Stimulated activated CD4-positive, alpha-beta T cell treated with anti-CD3 and anti-CD28 coated beads, Interleukin-4, amount 100 ng/mL, for 1 hour (primary cell): Measurements from ENCODE around the gene WBP1.
"Not testable (repeated sequence)": the region's sequence is repeated elsewhere in the genome, so short reads cannot be mapped to it uniquely, and the experiment has no call there.

Source experiments
- DNase-seq: peaks from one replicate; pipeline ENCODE4 v3.0.0-alpha.2; 2020

WBP1 gene

DNA sequence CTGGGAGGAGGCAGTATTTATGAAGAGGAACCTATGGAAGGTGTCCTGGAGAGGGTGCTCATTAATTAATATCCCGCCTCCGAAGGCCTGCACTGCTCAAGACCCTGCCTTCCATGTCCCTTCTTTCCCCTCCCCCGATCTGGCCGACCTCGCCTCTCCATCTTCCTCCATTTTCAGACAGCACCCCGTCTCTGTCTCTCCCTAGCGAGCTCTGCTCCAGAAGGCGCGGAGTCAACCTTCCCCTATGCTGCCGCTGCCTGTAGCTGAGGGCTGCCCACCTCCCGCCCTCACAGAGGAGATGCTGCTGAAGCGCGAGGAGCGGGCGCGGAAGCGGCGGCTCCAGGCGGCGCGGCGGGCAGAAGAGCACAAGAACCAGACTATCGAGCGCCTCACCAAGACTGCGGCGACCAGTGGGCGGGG is 1.1 kb upstream of the WBP1 start:
- DNase-seq = no peak

DNA sequence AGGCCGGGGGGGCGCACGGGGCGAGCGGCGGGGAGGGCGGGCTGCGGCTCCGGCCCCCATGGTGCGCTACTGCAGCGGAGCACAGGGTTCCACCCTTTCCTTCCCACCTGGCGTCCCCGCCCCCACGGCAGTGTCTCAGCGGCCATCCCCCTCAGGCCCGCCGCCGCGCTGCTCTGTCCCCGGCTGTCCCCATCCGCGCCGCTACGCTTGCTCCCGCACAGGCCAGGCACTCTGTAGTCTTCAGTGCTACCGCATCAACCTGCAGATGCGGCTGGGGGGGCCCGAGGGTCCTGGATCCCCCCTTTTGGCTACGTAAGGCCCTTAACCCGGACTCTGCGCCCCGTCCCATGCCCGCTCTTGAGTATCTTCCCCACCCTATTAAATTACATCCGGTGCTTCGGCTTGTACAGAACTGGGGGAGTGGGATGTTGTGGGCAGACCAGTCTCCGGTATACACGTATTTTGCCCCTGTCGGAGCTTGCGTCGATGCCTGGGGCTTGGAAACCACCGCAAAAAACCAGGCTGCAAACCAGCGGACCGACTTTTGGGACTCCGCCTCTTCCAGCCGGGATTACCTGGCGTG is 598 bp upstream of the WBP1 start:
- peak; percentile 85 for DNase-seq

DNA sequence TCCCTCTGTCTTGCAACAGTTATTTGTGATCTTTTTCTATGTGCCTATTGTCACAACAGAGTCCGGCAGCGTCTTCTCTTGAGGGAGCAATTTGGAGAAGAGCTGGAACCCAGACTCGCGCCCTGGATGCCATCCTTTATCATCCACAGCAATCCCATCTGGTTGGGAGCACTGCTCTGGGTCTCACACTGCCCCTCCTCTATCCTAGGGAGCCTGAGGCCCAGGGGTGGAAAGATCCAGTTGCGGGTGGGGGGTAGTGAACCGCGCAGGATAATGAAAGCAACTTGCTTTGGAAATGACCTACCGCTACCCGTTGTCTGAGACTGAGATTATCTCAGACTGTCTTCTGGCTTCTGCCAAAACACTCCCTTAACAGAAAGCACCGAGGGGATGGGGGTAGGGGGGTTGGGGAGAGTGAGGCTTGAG is 713 bp downstream of the WBP1 start:
- no peak for DNase-seq

- not testable (repeated sequence) for DNase-seq
Measured at GRCh38 chr2:74459503-74460118, 1.4 kb downstream of the WBP1 start.

- DNase-seq = not testable (repeated sequence)
Measured at GRCh38 chr2:74460187-74460586, 1.9 kb downstream of the WBP1 start.

- no peak for DNase-seq
Measured at GRCh38 chr2:74461187-74462053, 3.2 kb downstream of the WBP1 start.

DNA sequence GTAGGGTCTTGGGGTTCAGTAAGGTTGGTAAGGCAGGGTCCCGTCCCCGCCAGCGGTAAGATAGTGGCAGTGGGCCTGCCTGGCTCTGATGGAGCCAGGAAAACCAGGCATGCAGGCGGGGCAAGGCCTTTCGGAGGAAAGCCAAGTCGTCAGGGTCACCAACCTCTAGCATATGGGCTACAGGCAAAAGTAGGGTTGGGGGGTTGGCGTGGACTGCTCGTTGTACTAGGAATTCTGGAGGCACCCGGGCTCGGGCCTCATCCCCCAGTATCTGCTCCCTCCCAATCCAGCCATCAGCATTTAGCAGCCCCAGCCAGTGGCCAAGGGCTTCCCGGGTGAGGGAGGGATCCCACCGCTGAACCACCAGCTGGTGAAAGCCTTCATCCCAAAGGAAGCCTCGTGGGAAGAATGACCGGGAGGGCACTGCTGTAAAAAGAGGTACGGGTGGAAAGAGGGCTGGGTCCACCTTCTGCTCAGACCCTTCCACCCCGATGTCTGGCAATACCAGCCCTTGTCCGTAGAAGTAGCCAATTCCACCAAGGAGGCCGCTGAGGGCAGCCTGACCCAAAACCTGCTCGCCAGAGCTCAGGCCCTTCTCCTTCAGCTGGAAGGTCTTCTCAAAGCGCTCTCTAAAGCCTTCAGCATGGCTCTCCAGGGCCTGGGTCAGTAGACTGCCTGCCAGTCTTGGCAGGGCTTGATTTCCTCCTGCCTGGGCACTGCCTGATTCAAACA is 4.0 kb downstream of the WBP1 start:
- no peak for DNase-seq

- no peak for DNase-seq
Measured at GRCh38 chr2:74462786-74463105, 4.5 kb downstream of the WBP1 start.

- no peak for DNase-seq
Measured at GRCh38 chr2:74464406-74464805, 6.2 kb downstream of the WBP1 start.

GRCh38 chr2:74470742-74471141 is 12.5 kb downstream of the WBP1 start:
- not testable (repeated sequence) for DNase-seq

DNA sequence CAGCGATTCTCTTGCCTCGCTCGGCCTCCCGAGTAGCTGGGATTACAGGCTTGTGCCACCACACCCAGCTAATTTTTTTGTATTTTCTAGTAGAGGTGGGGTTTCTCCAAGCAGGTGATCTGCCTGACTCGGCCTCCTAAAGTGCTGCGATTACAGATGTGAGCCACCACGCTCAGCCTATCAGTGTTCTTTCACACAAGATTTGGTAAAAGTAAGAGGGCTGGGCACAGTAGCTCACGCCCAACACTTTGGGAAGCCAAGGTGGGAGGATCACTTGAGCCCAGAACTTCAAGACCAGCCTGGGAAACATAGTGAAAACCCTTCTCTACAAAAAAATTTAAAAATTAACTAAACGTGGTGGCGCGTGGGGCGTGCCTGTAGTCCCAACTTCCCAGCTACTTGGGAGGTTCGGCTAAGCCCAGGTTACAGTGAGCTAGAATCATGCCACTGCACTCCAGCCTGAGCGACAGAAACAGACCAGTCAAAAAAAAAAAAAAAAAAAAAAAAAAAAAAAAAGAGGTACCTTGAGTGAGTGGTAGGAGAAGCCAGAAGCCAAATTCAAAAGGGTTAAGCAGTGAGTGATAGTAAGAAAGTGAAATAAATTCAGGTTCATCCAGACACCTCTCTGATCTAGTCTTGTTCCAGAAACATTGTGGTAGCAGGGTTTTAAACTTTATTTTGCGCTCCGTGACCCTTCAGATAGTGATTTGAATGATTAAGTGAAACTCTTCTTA is 13.3 kb downstream of the WBP1 start:
- DNase-seq = no peak

GRCh38 chr2:74472086-74472944 is 14.1 kb downstream of the WBP1 start, which contains the start of gene MRPL53:
Gene MRPL53 (minus strand): TSS chr2:74472680. CDS start chr2:74472660, 20 bp downstream.
- peak; percentile 98 for DNase-seq

DNA sequence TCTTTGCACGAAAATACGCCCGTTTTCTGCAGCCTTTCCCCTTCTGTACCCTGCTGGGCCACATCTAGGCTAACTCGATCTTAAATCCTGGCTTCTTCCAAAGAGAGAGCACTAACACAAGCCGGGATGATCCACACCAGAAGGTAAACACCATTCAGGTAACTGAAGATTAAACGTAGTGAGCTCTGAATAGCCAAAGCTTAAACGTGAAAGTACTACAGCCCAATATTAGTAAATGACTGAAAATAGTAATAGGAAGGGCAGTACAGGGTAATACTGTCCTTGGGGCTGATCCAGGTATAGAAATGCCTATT is 14.7 kb downstream of the WBP1 start:
- no peak for DNase-seq

- DNase-seq = no peak
Measured at GRCh38 chr2:74474481-74474880, 16.2 kb downstream of the WBP1 start.

GRCh38 chr2:74474899-74475298 is 16.7 kb downstream of the WBP1 start:
- no peak for DNase-seq

GRCh38 chr2:74481431-74481830 is 23.2 kb downstream of the WBP1 start:
- DNase-seq = no peak

DNA sequence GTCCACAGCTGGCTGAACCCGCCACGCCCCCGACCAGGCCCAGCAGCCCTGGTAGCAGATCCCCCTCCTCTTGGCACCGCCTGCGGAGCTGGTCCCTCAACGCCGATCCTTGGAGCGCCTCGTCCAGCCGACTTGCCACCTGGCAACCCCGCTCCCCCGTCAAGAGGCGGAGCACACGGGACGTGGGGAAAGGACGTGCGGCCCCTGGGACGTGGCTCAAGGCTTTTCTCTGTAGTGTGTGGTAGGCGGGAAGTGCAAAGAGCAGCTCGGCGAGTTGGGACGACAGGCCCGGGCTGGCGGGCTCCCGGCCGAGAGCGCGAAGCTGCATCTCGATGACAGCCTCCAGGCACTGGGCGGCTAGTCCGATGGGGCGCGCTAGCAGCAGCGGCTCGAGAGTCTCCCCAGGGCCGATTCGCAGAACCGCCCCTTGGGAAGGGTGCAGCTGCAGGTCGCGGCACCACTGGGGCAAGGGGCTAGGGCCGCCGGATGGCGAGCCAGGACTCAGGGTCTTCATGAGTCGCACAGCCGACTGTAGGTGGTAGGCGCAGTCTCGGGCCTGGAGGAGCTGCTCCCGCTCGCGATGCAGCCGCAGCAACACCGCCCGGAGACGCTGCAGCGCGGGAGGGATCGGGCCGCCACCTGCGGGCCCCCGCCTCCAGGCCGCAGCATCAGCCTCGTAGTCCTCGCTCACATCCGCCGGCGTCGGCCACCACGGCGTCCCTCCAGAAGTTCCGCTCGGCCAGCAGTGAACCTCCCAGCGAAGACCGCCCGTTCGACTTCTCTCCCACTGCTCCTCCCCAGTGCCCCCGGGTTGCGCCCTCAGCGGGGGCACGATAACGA is 23.9 kb downstream of the WBP1 start:
- DNase-seq = peak; percentile 54

- peak; percentile 92 for DNase-seq
Measured at GRCh38 chr2:74482801-74483674, 24.8 kb downstream of the WBP1 start, which contains the start of the genes CCDC142 and TTC31. Gene CCDC142 (minus strand): TSS chr2:74482998. CDS start chr2:74482837, 161 bp downstream. Gene TTC31 (plus strand): TSS chr2:74483081. CDS start chr2:74483096, 15 bp downstream.

GRCh38 chr2:74483675-74484164 is 25.5 kb downstream of the WBP1 start:
- not testable (repeated sequence) for DNase-seq
